Fibroblast of lung (primary cell): ENCODE data around the gene TNIK.

Source experiments
- CTCF ChIP-seq, 2 donors: IDR thresholded peaks in 1 of 2; conservative IDR thresholded peaks in 1 of 2; 1 replicate in 1 of 2; 2 replicates in 1 of 2; pipeline ENCODE4 v1.5.1; 2011 to 2012; ENCODE audit warnings: low read length in 2 of 2, control low read depth in 1 of 2, inconsistent platforms in 1 of 2, low read depth in 1 of 2, mild to moderate bottlenecking in 1 of 2
- EZH2 ChIP-seq: IDR thresholded peaks from 2 replicates; pipeline ENCODE4 v1.5.1; 2012; ENCODE audit warnings: low read length, control low read depth, mild to moderate bottlenecking; ENCODE audit errors: missing control alignments

GRCh38 chr3:171249245-171249644 is 211.0 kb downstream of the TNIK start:
- no peak for TF ChIP-seq CTCF (conservative IDR thresholded peaks at IDR 0.05 in 1 of 2, IDR thresholded peaks at IDR 0.05 in 1 of 2; ENCODE audit: low read depth in 1 of 2, low read length in 2 of 2)
- no peak for TF ChIP-seq EZH2
